HCT116 (cell line): Measurements from ENCODE around the gene LIMK2. TPM values are rescaled to one million over a fixed set of nuclear protein-coding genes. Genes with fewer than 3 reads are reported as not detected.
A peak's percentile ranks its signal among the peaks of the same experiment; 100 is the strongest.

Source experiments
- ATAC-seq: fragments of 200-7000 bp; cut with Tn5 transposase; 2 replicates; pipeline ENCODE4 v1.9.1; 2020; ENCODE audit warnings: mild to moderate bottlenecking, moderate library complexity
- BruUV-seq: library from RNA; stranded (reverse); fragments of 400-500 nt; replicated peaks from 2 replicates; lab custom pipeline; 2021; lab: Mats Ljungman, UMichigan
- CTCF ChIA-PET: fragments of 300-600 bp; sonication (Branson Sonifier 250); formaldehyde crosslinking; loops from one replicate; lab custom pipeline; 2021; ENCODE audit warnings: antibody characterized with exemption; lab: Charles Lee
- POLR2A ChIA-PET: fragments of 300-600, 350-600 bp; sonication (Branson Sonifier 250); formaldehyde crosslinking; loops from one replicate; lab custom pipeline; 2021; ENCODE audit warnings: antibody characterized with exemption; lab: Charles Lee
- RAD21 ChIA-PET, 2 experiments: fragments of 300-600 bp; sonication (Branson Sonifier 250); formaldehyde crosslinking; loops; one replicate each; lab custom pipeline; 2023; ENCODE audit warnings: low total read pairs in 2 of 2; ENCODE audit not compliant: uncharacterized antibody in 2 of 2, unreplicated experiment in 2 of 2, low non-redundant PET in 1 of 2; lab: Charles Lee
- DNase-seq: peaks from one replicate; pipeline ENCODE4 v3.0.0-alpha.2; 2010; ENCODE audit warnings: low read depth, low spot score
- H2AFZ ChIP-seq: fragments of 200-600 bp; shearing (Covaris generic), sonication (generic); 2 replicates; pipeline ENCODE4 v1.6.1; 2017; ENCODE audit warnings: low read depth, mixed run types, mixed read lengths, antibody characterized with exemption, low read length; ENCODE audit not compliant: poor library complexity, severe bottlenecking
- H3K27ac ChIP-seq: 2 replicates; pipeline ENCODE4 v1.5.1; 2012; ENCODE audit warnings: low read depth, low read length
- H3K27me3 ChIP-seq: fragments of 200-600 bp; sonication (generic); 2 replicates; pipeline ENCODE4 v1.6.1; 2016; ENCODE audit warnings: mixed run types, low read length, mixed read lengths; ENCODE audit not compliant: insufficient read depth
- H3K36me3 ChIP-seq, 2 experiments: fragments of 200-500 bp in 1 of 2; fragments of 200-600 bp in 1 of 2; sonication (Bioruptor generic) in 1 of 2; sonication (generic) in 1 of 2; 2 replicates each; pipeline versions ENCODE4 v1.5.1 to v1.6.1; 2014 to 2016; ENCODE audit warnings: low read length in 2 of 2, inconsistent platforms in 1 of 2, mixed read lengths in 1 of 2, mixed run types in 1 of 2; ENCODE audit not compliant: insufficient read depth in 2 of 2, control insufficient read depth in 1 of 2
- H3K4me1 ChIP-seq, 2 experiments: fragments of 200-600 bp in 1 of 2; sonication (generic) in 1 of 2; 2 replicates each; pipeline versions ENCODE4 v1.5.1 to v1.6.1; 2012 to 2017; ENCODE audit warnings: low read length in 2 of 2, inconsistent platforms in 1 of 2, mild to moderate bottlenecking in 1 of 2, mixed read lengths in 1 of 2, mixed run types in 1 of 2, moderate library complexity in 1 of 2; ENCODE audit not compliant: insufficient read depth in 2 of 2, control insufficient read depth in 1 of 2
- H3K4me2 ChIP-seq: fragments of 200-600 bp; sonication (generic); 2 replicates; pipeline ENCODE4 v1.6.1; 2017; ENCODE audit warnings: mixed run types, low read length, mixed read lengths
- H3K4me3 ChIP-seq, 2 experiments: fragments of 200-600 bp in 1 of 2; sonication (generic) in 1 of 2; replicated peaks in 1 of 2; 2 replicates each; pipeline ENCODE4 v1.5.1; 2011 to 2016; ENCODE audit warnings: low read length in 2 of 2, control low read depth in 1 of 2, low read depth in 1 of 2, mild to moderate bottlenecking in 1 of 2, mixed read lengths in 1 of 2, mixed run types in 1 of 2
- H3K79me2 ChIP-seq: fragments of 200-600 bp; sonication (generic); 2 replicates; pipeline ENCODE4 v1.6.1; 2017; ENCODE audit warnings: mild to moderate bottlenecking, mixed run types, low read length, moderate library complexity, mixed read lengths; ENCODE audit not compliant: insufficient read depth
- H3K9ac ChIP-seq: fragments of 200-600 bp; sonication (generic); 2 replicates; pipeline ENCODE4 v1.6.1; 2016; ENCODE audit warnings: low read length, mixed read lengths
- H3K9me2 ChIP-seq: fragments of 200-600 bp; sonication (generic), shearing (Covaris generic); 2 replicates; pipeline ENCODE4 v1.6.1; 2017; ENCODE audit warnings: mixed run types, mild to moderate bottlenecking, moderate library complexity; ENCODE audit not compliant: insufficient read depth
- H3K9me3 ChIP-seq, 2 experiments: fragments of 200-500 bp in 1 of 2; fragments of 200-600 bp in 1 of 2; sonication (Bioruptor generic) in 1 of 2; sonication (generic) in 1 of 2; 2 replicates each; pipeline ENCODE4 v1.6.1; 2014 to 2017; ENCODE audit warnings: low read length in 2 of 2, mixed read lengths in 2 of 2, inconsistent platforms in 1 of 2, low read depth in 1 of 2, mild to moderate bottlenecking in 1 of 2, mixed run types in 1 of 2, moderate library complexity in 1 of 2; ENCODE audit not compliant: control insufficient read depth in 1 of 2, insufficient read depth in 1 of 2
- H4K20me1 ChIP-seq: fragments of 200-600 bp; sonication (generic), shearing (Covaris generic); 2 replicates; pipeline ENCODE4 v1.6.1; 2017; ENCODE audit warnings: mixed run types, mild to moderate bottlenecking, moderate library complexity; ENCODE audit not compliant: insufficient read depth
- CBX3 ChIP-seq: IDR thresholded peaks from 2 replicates; pipeline ENCODE4 v1.6.1; 2012; ENCODE audit warnings: low read depth
- CTCF ChIP-seq, 3 experiments: fragments of 200-600 bp in 1 of 3; sonication (generic) in 1 of 3; IDR thresholded peaks in 2 of 3; conservative IDR thresholded peaks in 1 of 3; 2 replicates each; pipeline ENCODE4 v1.5.1; 2012 to 2017; ENCODE audit warnings: low read depth in 2 of 3, low read length in 2 of 3, antibody characterized with exemption in 1 of 3, borderline replicate concordance in 1 of 3, control low read depth in 1 of 3, mild to moderate bottlenecking in 1 of 3, mixed read lengths in 1 of 3, mixed run types in 1 of 3, moderate library complexity in 1 of 3; ENCODE audit not compliant: insufficient read depth in 1 of 3
- EZH2 ChIP-seq: fragments of 200-600 bp; sonication (generic); IDR thresholded peaks from 2 replicates; pipeline ENCODE4 v1.6.1; 2017; ENCODE audit warnings: antibody characterized with exemption, mixed run types
- EZH2phosphoT487 ChIP-seq: fragments of 200-600 bp; IDR thresholded peaks from 2 replicates; pipeline ENCODE4 v1.6.1; 2018; ENCODE audit warnings: antibody characterized with exemption, borderline replicate concordance
- FOSL1 ChIP-seq: IDR thresholded peaks from 2 replicates; pipeline ENCODE4 v1.6.1; 2012; ENCODE audit warnings: low read depth
- JUND ChIP-seq: IDR thresholded peaks from 2 replicates; pipeline ENCODE4 v1.6.1; 2012
- RAD21 ChIP-seq: IDR thresholded peaks from 2 replicates; pipeline ENCODE4 v1.6.1; 2012; ENCODE audit warnings: low read depth, mild to moderate bottlenecking
- SRF ChIP-seq: IDR thresholded peaks from 2 replicates; pipeline ENCODE4 v1.6.1; 2012; ENCODE audit warnings: low read depth
- YY1 ChIP-seq: IDR thresholded peaks from 2 replicates; pipeline ENCODE4 v1.6.1; 2011; ENCODE audit warnings: low read length, low read depth, moderate library complexity, mild to moderate bottlenecking; ENCODE audit not compliant: insufficient replicate concordance; ENCODE audit errors: extremely low read depth
- ZFX ChIP-seq: fragments of 450-650 bp; IDR thresholded peaks from 2 replicates; pipeline ENCODE4 v1.6.1; 2017
- ZNF274 ChIP-seq: fragments of 200-500 bp; sonication (Bioruptor generic); IDR thresholded peaks from 2 replicates; pipeline ENCODE4 v1.6.1; 2014; ENCODE audit warnings: mild to moderate bottlenecking, low read depth, low read length, inconsistent platforms
- intact Hi-C: fragments of 100-400 bp; cut with micrococcal nuclease; formaldehyde crosslinking; loops from 2 replicates; pipeline ENCODE4 v1.10.0; 2022
- total RNA-seq: library from RNA; stranded (reverse); gene quantifications from one replicate; pipeline ENCODE4 v1.2.1, GENCODE V29; 2021; ENCODE audit not compliant: unreplicated experiment
- TF ChIP-seq, protein P1 (sequence below): IDR thresholded peaks from 2 replicates; pipeline ENCODE4 v1.6.1; 2012
- TF ChIP-seq, protein P2 (sequence below): IDR thresholded peaks from 2 replicates; pipeline ENCODE4 v1.6.1; 2012; ENCODE audit warnings: low read depth
- TF ChIP-seq, protein P3 (sequence below): IDR thresholded peaks from 2 replicates; pipeline ENCODE4 v1.6.1; 2011; ENCODE audit warnings: mild to moderate bottlenecking, low read length, moderate library complexity; ENCODE audit not compliant: insufficient replicate concordance; ENCODE audit errors: extremely low read depth

LIMK2 gene
- total RNA-seq, 1 experiment from 2014 or later, result 21.9 TPM

DNA sequence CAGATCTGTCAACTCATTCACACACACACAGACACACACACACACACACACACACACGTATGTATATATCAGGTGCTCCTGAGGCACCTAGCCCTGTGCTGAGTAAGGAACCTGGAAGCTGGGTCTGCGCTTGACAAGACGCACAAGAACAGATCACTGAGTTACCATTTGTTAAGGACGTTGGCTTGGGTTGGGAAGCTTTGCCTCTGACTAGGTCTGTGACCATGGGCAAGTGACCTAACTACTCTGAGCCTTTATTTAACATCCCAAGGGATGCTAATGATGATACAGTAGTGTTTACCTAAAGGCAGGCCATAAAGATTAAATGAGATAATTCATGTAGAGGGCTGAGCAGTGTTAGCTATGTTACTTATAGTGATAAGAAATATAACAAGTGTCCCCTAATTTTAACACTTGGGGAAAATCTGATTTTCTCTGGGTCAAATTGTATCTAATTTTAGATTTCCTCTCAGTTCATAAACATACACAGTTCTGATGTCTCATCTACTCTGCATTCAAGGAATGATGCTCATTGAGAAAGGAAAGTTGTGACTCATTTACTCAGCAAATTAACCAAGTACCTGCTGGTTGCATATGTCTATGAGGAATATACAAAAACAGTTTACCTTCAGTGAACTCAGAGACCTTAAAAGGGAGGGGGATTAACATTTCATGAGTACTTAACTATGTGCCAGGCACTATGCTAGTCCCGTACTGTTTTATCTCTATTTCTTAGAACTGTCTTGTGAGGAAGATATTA, 38.5 kb upstream of the LIMK2 start:
- CTCF ChIA-PET, result no interaction called here
- POLR2A ChIA-PET, result no interaction called here
- H3K9me3 ChIP-seq, result no peaks in the 10 kb centered on the region
- peaks cover 46% of the 10 kb centered on the region for H3K79me2 ChIP-seq
- H3K9me2 ChIP-seq, result no peaks in the 10 kb centered on the region
- H3K4me2 ChIP-seq, result peak overlapping the region; percentile 56
- peak overlapping the region in 1 of 2 experiments; percentile 7; a peak in 1 of 4 replicates for H3K4me3 ChIP-seq
- intact Hi-C loops, result no loop called here
- H3K36me3 ChIP-seq, result no peaks in the 10 kb centered on the region
- TF ChIP-seq, protein P1, sequence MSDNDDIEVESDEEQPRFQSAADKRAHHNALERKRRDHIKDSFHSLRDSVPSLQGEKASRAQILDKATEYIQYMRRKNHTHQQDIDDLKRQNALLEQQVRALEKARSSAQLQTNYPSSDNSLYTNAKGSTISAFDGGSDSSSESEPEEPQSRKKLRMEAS, result no peak
- TF ChIP-seq ZFX (no peak), CTCF (IDR thresholded peaks at IDR 0.05 in 2 of 3, conservative IDR thresholded peaks at IDR 0.05 in 1 of 3; ENCODE audit: borderline replicate concordance in 1 of 3, insufficient read depth in 1 of 3, low read depth in 2 of 3, low read length in 2 of 3) (no peak), JUND (peak; percentile 32; the same call in 1 of the 2 replicates), ZNF274 (no peak), EZH2phosphoT487 (no peak), RAD21 (no peak), CBX3 (no peak), FOSL1 (peak; percentile 28; the same call in 1 of the 2 replicates), EZH2 (no peak), SRF (no peak), YY1 (no peak)
- TF ChIP-seq, protein P2, sequence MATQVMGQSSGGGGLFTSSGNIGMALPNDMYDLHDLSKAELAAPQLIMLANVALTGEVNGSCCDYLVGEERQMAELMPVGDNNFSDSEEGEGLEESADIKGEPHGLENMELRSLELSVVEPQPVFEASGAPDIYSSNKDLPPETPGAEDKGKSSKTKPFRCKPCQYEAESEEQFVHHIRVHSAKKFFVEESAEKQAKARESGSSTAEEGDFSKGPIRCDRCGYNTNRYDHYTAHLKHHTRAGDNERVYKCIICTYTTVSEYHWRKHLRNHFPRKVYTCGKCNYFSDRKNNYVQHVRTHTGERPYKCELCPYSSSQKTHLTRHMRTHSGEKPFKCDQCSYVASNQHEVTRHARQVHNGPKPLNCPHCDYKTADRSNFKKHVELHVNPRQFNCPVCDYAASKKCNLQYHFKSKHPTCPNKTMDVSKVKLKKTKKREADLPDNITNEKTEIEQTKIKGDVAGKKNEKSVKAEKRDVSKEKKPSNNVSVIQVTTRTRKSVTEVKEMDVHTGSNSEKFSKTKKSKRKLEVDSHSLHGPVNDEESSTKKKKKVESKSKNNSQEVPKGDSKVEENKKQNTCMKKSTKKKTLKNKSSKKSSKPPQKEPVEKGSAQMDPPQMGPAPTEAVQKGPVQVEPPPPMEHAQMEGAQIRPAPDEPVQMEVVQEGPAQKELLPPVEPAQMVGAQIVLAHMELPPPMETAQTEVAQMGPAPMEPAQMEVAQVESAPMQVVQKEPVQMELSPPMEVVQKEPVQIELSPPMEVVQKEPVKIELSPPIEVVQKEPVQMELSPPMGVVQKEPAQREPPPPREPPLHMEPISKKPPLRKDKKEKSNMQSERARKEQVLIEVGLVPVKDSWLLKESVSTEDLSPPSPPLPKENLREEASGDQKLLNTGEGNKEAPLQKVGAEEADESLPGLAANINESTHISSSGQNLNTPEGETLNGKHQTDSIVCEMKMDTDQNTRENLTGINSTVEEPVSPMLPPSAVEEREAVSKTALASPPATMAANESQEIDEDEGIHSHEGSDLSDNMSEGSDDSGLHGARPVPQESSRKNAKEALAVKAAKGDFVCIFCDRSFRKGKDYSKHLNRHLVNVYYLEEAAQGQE, result no peak
- TF ChIP-seq, protein P3, sequence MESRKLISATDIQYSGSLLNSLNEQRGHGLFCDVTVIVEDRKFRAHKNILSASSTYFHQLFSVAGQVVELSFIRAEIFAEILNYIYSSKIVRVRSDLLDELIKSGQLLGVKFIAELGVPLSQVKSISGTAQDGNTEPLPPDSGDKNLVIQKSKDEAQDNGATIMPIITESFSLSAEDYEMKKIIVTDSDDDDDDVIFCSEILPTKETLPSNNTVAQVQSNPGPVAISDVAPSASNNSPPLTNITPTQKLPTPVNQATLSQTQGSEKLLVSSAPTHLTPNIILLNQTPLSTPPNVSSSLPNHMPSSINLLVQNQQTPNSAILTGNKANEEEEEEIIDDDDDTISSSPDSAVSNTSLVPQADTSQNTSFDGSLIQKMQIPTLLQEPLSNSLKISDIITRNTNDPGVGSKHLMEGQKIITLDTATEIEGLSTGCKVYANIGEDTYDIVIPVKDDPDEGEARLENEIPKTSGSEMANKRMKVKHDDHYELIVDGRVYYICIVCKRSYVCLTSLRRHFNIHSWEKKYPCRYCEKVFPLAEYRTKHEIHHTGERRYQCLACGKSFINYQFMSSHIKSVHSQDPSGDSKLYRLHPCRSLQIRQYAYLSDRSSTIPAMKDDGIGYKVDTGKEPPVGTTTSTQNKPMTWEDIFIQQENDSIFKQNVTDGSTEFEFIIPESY, result no peak
- H3K27ac ChIP-seq, result peak overlapping the region; percentile 2; the same call in 1 of the 2 replicates
- DNase-seq (no peak), ATAC-seq (peak; percentile 63; the same call in 1 of the 2 replicates)
- H4K20me1 ChIP-seq, result no peaks in the 10 kb centered on the region
- no TSS peak for BruUV-seq
- peak overlapping the region; percentile 21; the same call in 1 of the 2 replicates for H3K9ac ChIP-seq
- H3K4me1 ChIP-seq, result peaks cover 14 to 42% of the 10 kb centered on the region in 2 experiments; a peak in 3 of 4 replicates
- H2AFZ ChIP-seq, result no peak overlapping the region
- RAD21 ChIA-PET, result no interaction called here
- H3K27me3 ChIP-seq, result no peaks in the 10 kb centered on the region
